Ovary (tissue), 9 donors: ENCODE results near the gene LPIN3. TPM values are rescaled to one million over a fixed set of nuclear protein-coding genes. Genes with fewer than 3 reads are reported as not detected.

Source experiments
- DNase-seq, 5 donors: peaks; one replicate each; pipeline ENCODE4 v3.0.0-alpha.2; 2019 to 2020
- H3K27ac ChIP-seq, 2 donors: fragments of 200-600 bp; one replicate each; pipeline versions ENCODE4 v1.5.1 to v1.8.0; 2019 to 2022
- H3K27me3 ChIP-seq: fragments of 200-600 bp; one replicate; pipeline ENCODE4 v1.8.0; 2022
- H3K36me3 ChIP-seq: fragments of 200-600 bp; sonication (generic); one replicate; pipeline ENCODE4 v1.5.1; 2019
- H3K4me1 ChIP-seq: one replicate; pipeline ENCODE4 v1.8.1; 2013; ENCODE audit warnings: mild to moderate bottlenecking, moderate library complexity; ENCODE audit not compliant: insufficient read depth
- H3K4me3 ChIP-seq: fragments of 200-600 bp; sonication (generic); one replicate; pipeline ENCODE4 v1.5.1; 2017
- H3K9me3 ChIP-seq, 2 donors: fragments of 200-600 bp in 1 of 2; sonication (generic) in 1 of 2; one replicate each; pipeline versions ENCODE4 v1.5.1 to v1.8.1; 2013 to 2019; ENCODE audit warnings: mild to moderate bottlenecking in 1 of 2, moderate library complexity in 1 of 2
- CTCF ChIP-seq, 3 donors: fragments of 450-650 bp in 2 of 3; fragments of 200-600 bp in 1 of 3; IDR thresholded peaks; one replicate each; pipeline versions ENCODE4 v1.5.1 to v1.8.0; 2016 to 2022; ENCODE audit warnings: antibody characterized with exemption in 3 of 3, mild to moderate bottlenecking in 1 of 3
- EP300 ChIP-seq: sonication (generic); formaldehyde crosslinking; IDR thresholded peaks from one replicate; pipeline ENCODE4 v1.6.1; 2017; ENCODE audit warnings: antibody characterized with exemption
- POLR2A ChIP-seq: fragments of 450-650 bp; IDR thresholded peaks from one replicate; pipeline ENCODE4 v1.6.1; 2017; ENCODE audit warnings: antibody characterized with exemption, mild to moderate bottlenecking, moderate library complexity
- WGBS, 3 donors: extraction: QIAGEN DNeasy Blood & Tissue Kit in 1 of 3; methylation state at CpG; one replicate each; pipeline versions ENCODE4 v1.1.5 to v1.1.7; 2013 to 2017; 5-methylcytosine and 5-hydroxymethylcytosine counted together
- intact Hi-C, 4 donors: fragments of 100-400 bp; cut with DNase I; formaldehyde crosslinking; loops; one replicate each; pipeline versions ENCODE4 v1.11.0 to v1.15.1; 2022 to 2023
- polyA plus RNA-seq, 2 donors: library from polyadenylated mRNA; stranded (reverse); fragments of 200-250 nt in 1 of 2; fragments of 350-450 nt in 1 of 2; fragmentation: Illumina TruSeq in 1 of 2; extraction: RNeasy Lipid Tissue Mini Kit (QIAGEN cat#74804) in 1 of 2; gene quantifications; one replicate each; pipeline ENCODE4 v1.2.3, GENCODE V29; 2013 to 2014
- total RNA-seq, 7 donors: library from RNA; depleted of rRNA in 2 of 7; stranded (reverse); fragments of >200 nt in 2 of 7; fragmentation: NEBNext Ultra II Directional in 3 of 7; extraction: Animal tissue kit (Norgen Biotek cat#: 25700) in 3 of 7; gene quantifications; one replicate each; pipeline versions ENCODE4 v1.1.0 to v1.2.4, GENCODE V29; 2016 to 2023
- donor health status: DM: no; HTN: no; CAD: no; lungs with moderate emphysema.
- donor health status: DM: no; HTN: no; CAD: no.
- donor health status: Bipolar disorder and iron deficiency.
- donor health status: DM: yes; HTN: yes; CAD: no.
- donor health status: DM: no; HTN: no; CAD: no.
- donor health status: DM: yes; HTN: yes; CAD: no.

LPIN3 gene
- total and polyA plus RNA-seq, 9 donors = 5.1 to 21.6 (median 12.5) TPM

GRCh38 chr20:41403604-41404003, 63.0 kb downstream of the LPIN3 start:
- no peak for DNase-seq
- TF ChIP-seq CTCF (IDR thresholded peaks at IDR 0.05) (no peak), POLR2A (no peak), EP300 (no peak)
- Histone ChIP-seq H3K4me1 (no peaks in the 10 kb centered on the region), H3K9me3 (no peaks in the 10 kb centered on the region), H3K27me3 (no peaks in the 10 kb centered on the region), H3K4me3 (no peak overlapping the region), H3K36me3 (no peaks in the 10 kb centered on the region), H3K27ac (no peak overlapping the region)
- intact Hi-C loops = loop anchor here in 1 of 4 donors (10.0 kb wide), 1 partner anchor 239 kb away; no protein-coding TSS in a partner anchor
- WGBS, 3 donors = 83 to 85% (median 84%) methylated on average over 12 of the region's 12 CpGs

GRCh38 chr20:41405436-41405835, 64.8 kb downstream of the LPIN3 start:
- Histone ChIP-seq H3K4me3 (no peak overlapping the region), H3K9me3 (no peaks in the 10 kb centered on the region), H3K27me3 (no peaks in the 10 kb centered on the region), H3K36me3 (no peaks in the 10 kb centered on the region), H3K27ac (no peak overlapping the region), H3K4me1 (no peaks in the 10 kb centered on the region)
- WGBS, 3 donors = 69 to 75% (median 73%) methylated on average over 3 of the region's 3 CpGs
- intact Hi-C loops = loop anchor here in 3 of 4 donors (5.0 to 10.0 kb wide), 3 partner anchors 58 to 241 kb away; partner anchors contain the start of gene LPIN3 (in 1 of the 3)
- TF ChIP-seq EP300 (no peak), POLR2A (no peak), CTCF (IDR thresholded peaks at IDR 0.05) (no peak)
- no peak for DNase-seq

GRCh38 chr20:41406353-41406752, 65.7 kb downstream of the LPIN3 start:
- no peak overlapping the region for H3K4me3 ChIP-seq
- 69 to 75% (median 72%) methylated on average over 10 of the region's 10 CpGs for WGBS, 3 donors
- H3K4me1 ChIP-seq = no peaks in the 10 kb centered on the region
- H3K27me3 ChIP-seq = no peaks in the 10 kb centered on the region
- intact Hi-C loops = loop anchor here in 3 of 4 donors (5.0 to 10.0 kb wide), 3 partner anchors 59 to 242 kb away; partner anchors contain the start of gene LPIN3 (in 1 of the 3)
- H3K36me3 ChIP-seq = no peaks in the 10 kb centered on the region
- TF ChIP-seq POLR2A (no peak), CTCF (IDR thresholded peaks at IDR 0.05) (no peak), EP300 (no peak)
- no peak for DNase-seq
- no peak overlapping the region for H3K27ac ChIP-seq
- H3K9me3 ChIP-seq = no peaks in the 10 kb centered on the region

GRCh38 chr20:41406896-41407444, 66.3 kb downstream of the LPIN3 start:
- 88 to 93% (median 90%) methylated on average over 7 of the region's 7 CpGs for WGBS, 3 donors

More at GRCh38 chr20:41406896-41407444, 66.3 kb downstream of the LPIN3 start:
- intact Hi-C loops = loop anchor here in 3 of 4 donors (5.0 to 10.0 kb wide), 3 partner anchors 60 to 242 kb away; partner anchors contain the start of gene LPIN3 (in 1 of the 3)
- H3K36me3 ChIP-seq = no peaks in the 10 kb centered on the region
- no peak overlapping the region for H3K4me3 ChIP-seq
- no peaks in the 10 kb centered on the region for H3K9me3 ChIP-seq
- TF ChIP-seq EP300 = no peak
- TF ChIP-seq CTCF (IDR thresholded peaks at IDR 0.05) = no peak
- TF ChIP-seq POLR2A = no peak
- H3K27me3 ChIP-seq = no peaks in the 10 kb centered on the region
- no peak for DNase-seq
- H3K27ac ChIP-seq = no peak overlapping the region
- no peaks in the 10 kb centered on the region for H3K4me1 ChIP-seq
